Endothelial cell of umbilical vein (primary cell): Measurements from ENCODE around the gene AASDH. TPM values are rescaled to one million over a fixed set of nuclear protein-coding genes. Genes with fewer than 3 reads are reported as not detected.

Experiments
- BruUV-seq: library from RNA; stranded (reverse); fragments of 400-500 nt; replicated peaks from 2 replicates; lab custom pipeline; 2021; lab: Mats Ljungman, UMichigan
- CTCF ChIA-PET: fragments of 300-600, 350-600 bp; sonication (Branson Sonifier 250); formaldehyde crosslinking; loops from one replicate; lab custom pipeline; 2021; ENCODE audit warnings: antibody characterized with exemption, inconsistent platforms; lab: Charles Lee
- POLR2A ChIA-PET: fragments of 300-600, 350-600 bp; sonication (Branson Sonifier 250); formaldehyde crosslinking; loops from one replicate; lab custom pipeline; 2021; ENCODE audit warnings: antibody characterized with exemption, inconsistent platforms; lab: Charles Lee
- DNase-seq: peaks from one replicate; pipeline ENCODE4 v3.0.0-alpha.2; 2011; ENCODE audit warnings: low read depth, low spot score
- FAIRE-seq: peaks from 2 replicates; lab custom pipeline; 2011; peaks lifted over from hg19 to GRCh38; lab: Jason Lieb, UNC
- H2AFZ ChIP-seq: 2 replicates; pipeline ENCODE4 v1.6.0; 2012; ENCODE audit warnings: low read depth, low read length, control low read depth, inconsistent platforms
- H3K27ac ChIP-seq: 2 replicates; pipeline ENCODE4 v1.5.1; 2011; ENCODE audit warnings: low read depth, mild to moderate bottlenecking, control low read depth, low read length, moderate library complexity; ENCODE audit not compliant: insufficient read depth
- H3K27me3 ChIP-seq, 2 experiments: 2 replicates each; pipeline versions ENCODE4 v1.6.0 to v1.6.1; 2011; ENCODE audit warnings: low read length in 2 of 2, mixed read lengths in 1 of 2; ENCODE audit not compliant: control insufficient read depth in 2 of 2, insufficient read depth in 2 of 2
- H3K36me3 ChIP-seq, 2 experiments: 2 replicates in 1 of 2; 3 replicates in 1 of 2; pipeline ENCODE4 v1.5.1; 2011; ENCODE audit warnings: low read length in 2 of 2, mild to moderate bottlenecking in 1 of 2, moderate library complexity in 1 of 2; ENCODE audit not compliant: control insufficient read depth in 2 of 2, insufficient read depth in 2 of 2; ENCODE audit errors: extremely low read depth in 1 of 2
- H3K4me1 ChIP-seq: 3 replicates; pipeline ENCODE4 v1.5.1; 2011; ENCODE audit warnings: mild to moderate bottlenecking, low read length; ENCODE audit not compliant: control insufficient read depth, insufficient read depth; ENCODE audit errors: extremely low read depth
- H3K4me2 ChIP-seq: 2 replicates; pipeline ENCODE4 v1.6.1; 2011; ENCODE audit warnings: low read length, control low read depth, mixed read lengths; ENCODE audit not compliant: insufficient read depth
- H3K4me3 ChIP-seq, 3 experiments: fragments of 200-600 bp in 1 of 3; sonication (generic), shearing (Covaris generic) in 1 of 3; replicated peaks in 1 of 3; 2 replicates each; pipeline ENCODE4 v1.5.1; 2011 to 2016; ENCODE audit warnings: control low read depth in 3 of 3, low read length in 3 of 3, mild to moderate bottlenecking in 2 of 3, inconsistent platforms in 1 of 3, low read depth in 1 of 3, moderate library complexity in 1 of 3; ENCODE audit not compliant: insufficient read depth in 1 of 3
- H3K79me2 ChIP-seq: 2 replicates; pipeline ENCODE4 v1.6.0; 2012; ENCODE audit warnings: low read length, inconsistent platforms; ENCODE audit not compliant: control insufficient read depth, insufficient read depth
- H3K9ac ChIP-seq: replicated peaks from 2 replicates; pipeline ENCODE3; 2011; ENCODE audit warnings: low read length, control low read depth; ENCODE audit not compliant: insufficient read depth; ENCODE audit errors: extremely low read depth
- H3K9me1 ChIP-seq: replicated peaks from 3 replicates; pipeline ENCODE4 v1.6.0; 2011; ENCODE audit warnings: mild to moderate bottlenecking, low read length; ENCODE audit not compliant: control insufficient read depth, insufficient read depth; ENCODE audit errors: extremely low read depth
- H3K9me3 ChIP-seq: replicated peaks from 2 replicates; pipeline ENCODE4 v1.5.1; 2012; ENCODE audit warnings: low read length, inconsistent platforms; ENCODE audit not compliant: control insufficient read depth, insufficient read depth
- H4K20me1 ChIP-seq: replicated peaks from 2 replicates; pipeline ENCODE3; 2011; ENCODE audit warnings: mild to moderate bottlenecking, low read length; ENCODE audit not compliant: control insufficient read depth, insufficient read depth; ENCODE audit errors: extremely low read depth
- CTCF ChIP-seq, 2 donors: IDR thresholded peaks; 1 replicate in 1 of 2; 2 replicates in 1 of 2; pipeline ENCODE4 v1.5.1; 2011; ENCODE audit warnings: low read length in 2 of 2, mild to moderate bottlenecking in 2 of 2, moderate library complexity in 2 of 2, control low read depth in 1 of 2, inconsistent platforms in 1 of 2, low read depth in 1 of 2; ENCODE audit not compliant: insufficient read depth in 1 of 2; ENCODE audit errors: extremely low read depth in 1 of 2
- EZH2 ChIP-seq: IDR thresholded peaks from 2 replicates; pipeline ENCODE4 v1.6.1; 2012; ENCODE audit warnings: borderline replicate concordance, low read depth, mild to moderate bottlenecking, moderate library complexity, low read length, inconsistent platforms; ENCODE audit not compliant: severe bottlenecking
- FOS ChIP-seq: IDR thresholded peaks from 2 replicates; pipeline ENCODE4 v1.6.1; 2011; ENCODE audit warnings: mild to moderate bottlenecking, low read length, moderate library complexity, borderline replicate concordance; ENCODE audit not compliant: insufficient read depth
- GATA2 ChIP-seq: IDR thresholded peaks from 2 replicates; pipeline ENCODE4 v1.7.0; 2011; ENCODE audit warnings: low read depth, mild to moderate bottlenecking, moderate library complexity, mixed read lengths, low read length; ENCODE audit not compliant: insufficient read length, insufficient read depth
- JUN ChIP-seq: IDR thresholded peaks from 2 replicates; pipeline ENCODE4 v1.6.1; 2011; ENCODE audit warnings: borderline replicate concordance, low read depth; ENCODE audit not compliant: insufficient read length, insufficient read depth
- MAX ChIP-seq: IDR thresholded peaks from 2 replicates; pipeline ENCODE4 v1.6.1; 2011; ENCODE audit not compliant: insufficient read depth, insufficient read length
- MYC ChIP-seq: IDR thresholded peaks from one replicate; pipeline ENCODE4 v1.6.1; 2011; ENCODE audit warnings: mild to moderate bottlenecking, low read depth, low read length
- POLR2A ChIP-seq: IDR thresholded peaks from 2 replicates; pipeline ENCODE4 v1.6.1; 2012; ENCODE audit warnings: low read depth, mild to moderate bottlenecking, control low read depth, low read length
- POLR2AphosphoS5 ChIP-seq: IDR thresholded peaks from 2 replicates; pipeline ENCODE4 v1.6.1; 2012; ENCODE audit warnings: low read depth, mild to moderate bottlenecking, control low read depth, low read length, moderate library complexity; ENCODE audit not compliant: insufficient read depth
- dilution Hi-C: fragments of 300-500 bp; cut with MboI; formaldehyde crosslinking; loops from one replicate; pipeline ENCODE4 v1.15.0; 2019; ENCODE audit warnings: low sequenced_read_pairs; ENCODE audit not compliant: extremely low pct_ligation_motif_present
- intact Hi-C: fragments of 100-400 bp; cut with micrococcal nuclease; formaldehyde crosslinking; loops from one replicate; pipeline ENCODE4 v1.10.0; 2022
- polyA plus RNA-seq, 4 experiments: library from polyadenylated mRNA; depleted of rRNA in 3 of 4; stranded (reverse) in 3 of 4; unstranded in 1 of 4; fragments of >200 nt; gene quantifications; 2 replicates each; pipeline versions ENCODE4 v1.2.1 to v1.2.3, GENCODE V29; 2011 to 2012; ENCODE audit warnings: missing spikeins in 1 of 4
- total RNA-seq: library from RNA; stranded (reverse); gene quantifications from 2 replicates; pipeline ENCODE4 v1.2.3, GENCODE V29; 2021

The AASDH gene
- total and polyA plus RNA-seq, 2 donors (not counting 3 experiments of a cell fraction or from before 2014, with no cell fraction given), result 4.2 to 9.5 TPM

GRCh38 chr4:56318555-56318954, 68.7 kb downstream of the AASDH start:
- H3K4me1 ChIP-seq, result no peaks in the 10 kb centered on the region
- H3K4me2 ChIP-seq, result no peak overlapping the region
- no peak overlapping the region for H3K4me3 ChIP-seq
- no TSS peak for BruUV-seq
- no peak overlapping the region for H3K9ac ChIP-seq
- H3K27me3 ChIP-seq, result no peaks in the 10 kb centered on the region
- POLR2A ChIA-PET, result no interaction called here
- no peak overlapping the region for H2AFZ ChIP-seq
- DNase-seq (no peak), FAIRE-seq (no peak)
- H3K36me3 ChIP-seq, result no peaks in the 10 kb centered on the region
- intact Hi-C loops (no loop called here), dilution Hi-C loops (no loop called here)
- CTCF ChIA-PET, result no interaction called here
- no peaks in the 10 kb centered on the region for H3K9me1 ChIP-seq
- no peaks in the 10 kb centered on the region for H4K20me1 ChIP-seq
- H3K27ac ChIP-seq, result no peak overlapping the region
- no peaks in the 10 kb centered on the region for H3K79me2 ChIP-seq
- no peaks in the 10 kb centered on the region for H3K9me3 ChIP-seq
- TF ChIP-seq MYC, result no peak

GRCh38 chr4:56317749-56318148, 69.5 kb downstream of the AASDH start:
- CTCF ChIA-PET, result no interaction called here
- no peaks in the 10 kb centered on the region for H3K27me3 ChIP-seq
- TF ChIP-seq POLR2AphosphoS5 (no peak), JUN (no peak), GATA2 (no peak), POLR2A (no peak), EZH2 (no peak), MAX (no peak), MYC (no peak), FOS (no peak), CTCF (IDR thresholded peaks at IDR 0.05; ENCODE audit: extremely low read depth in 1 of 2, insufficient read depth in 1 of 2, low read depth in 1 of 2, low read length in 2 of 2) (no peak)
- no peaks in the 10 kb centered on the region for H3K4me1 ChIP-seq
- no peak overlapping the region for H3K27ac ChIP-seq
- no peaks in the 10 kb centered on the region for H3K36me3 ChIP-seq
- no TSS peak for BruUV-seq
- DNase-seq (no peak), FAIRE-seq (no peak)
- dilution Hi-C loops (no loop called here), intact Hi-C loops (no loop called here)
- no peak overlapping the region for H3K4me3 ChIP-seq
- H3K9ac ChIP-seq, result no peak overlapping the region
- no peak overlapping the region for H3K4me2 ChIP-seq
- no peaks in the 10 kb centered on the region for H3K9me3 ChIP-seq
- POLR2A ChIA-PET, result no interaction called here
- H4K20me1 ChIP-seq, result no peaks in the 10 kb centered on the region
- no peaks in the 10 kb centered on the region for H3K9me1 ChIP-seq
- H2AFZ ChIP-seq, result no peak overlapping the region
- H3K79me2 ChIP-seq, result no peaks in the 10 kb centered on the region
